ENCODE data around the gene KLK4. TPM values are rescaled to one million over a fixed set of nuclear protein-coding genes. Genes with fewer than 3 reads are reported as not detected.

Gene KLK4
- total RNA-seq, 1 experiment from 2014 or later: 0.84 TPM

DNA sequence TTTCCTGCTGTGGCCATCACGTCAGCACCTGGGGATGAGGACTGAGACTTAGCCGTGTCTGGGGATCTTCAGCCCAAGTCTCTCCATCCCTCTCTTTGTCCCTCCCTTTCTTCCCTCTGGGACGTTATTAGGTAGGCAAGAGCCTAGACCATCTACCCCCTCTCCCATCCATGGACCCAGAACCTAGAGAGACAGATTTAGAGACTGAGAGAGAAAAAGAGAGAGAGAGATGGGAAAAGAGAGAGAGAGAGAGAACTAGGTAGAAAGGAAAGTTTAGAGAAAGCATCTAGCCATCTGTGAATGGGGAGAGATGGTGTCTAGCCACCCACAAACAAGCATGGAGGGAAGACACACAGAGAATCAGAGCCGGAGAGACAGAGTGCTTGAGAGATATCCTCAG, 473 bp downstream of the KLK4 start:
- TF ChIP-seq EZH2 (IDR thresholded peaks at IDR 0.05): no peak
- TF ChIP-seq ZBTB33 (IDR thresholded peaks at IDR 0.05; ENCODE audit: extremely low read depth, insufficient replicate concordance, low read length): no peak
- no peak for TF ChIP-seq SP1 (IDR thresholded peaks at IDR 0.05; ENCODE audit: low read depth)
- no peak for TF ChIP-seq ZNF274 (IDR thresholded peaks at IDR 0.05; ENCODE audit: low read depth, low read length)
- no peak for TF ChIP-seq SIN3A (IDR thresholded peaks at IDR 0.05; ENCODE audit: low read depth)
- no peak for TF ChIP-seq ELF1 (IDR thresholded peaks at IDR 0.05; ENCODE audit: borderline replicate concordance, low read depth)
- TF ChIP-seq, protein P1, sequence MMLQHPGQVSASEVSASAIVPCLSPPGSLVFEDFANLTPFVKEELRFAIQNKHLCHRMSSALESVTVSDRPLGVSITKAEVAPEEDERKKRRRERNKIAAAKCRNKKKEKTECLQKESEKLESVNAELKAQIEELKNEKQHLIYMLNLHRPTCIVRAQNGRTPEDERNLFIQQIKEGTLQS (IDR thresholded peaks at IDR 0.05): no peak
- TF ChIP-seq, protein P2, sequence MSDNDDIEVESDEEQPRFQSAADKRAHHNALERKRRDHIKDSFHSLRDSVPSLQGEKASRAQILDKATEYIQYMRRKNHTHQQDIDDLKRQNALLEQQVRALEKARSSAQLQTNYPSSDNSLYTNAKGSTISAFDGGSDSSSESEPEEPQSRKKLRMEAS (IDR thresholded peaks at IDR 0.05): no peak
- no peak for TF ChIP-seq EZH2phosphoT487 (IDR thresholded peaks at IDR 0.05; ENCODE audit: borderline replicate concordance)
- no peak for TF ChIP-seq CBX3 (IDR thresholded peaks at IDR 0.05; ENCODE audit: low read depth)
- TF ChIP-seq TCF7L2 (IDR thresholded peaks at IDR 0.05; ENCODE audit: borderline replicate concordance, extremely low read depth, insufficient read depth, insufficient read length): no peak
- TF ChIP-seq YY1 (IDR thresholded peaks at IDR 0.05; ENCODE audit: extremely low read depth, insufficient replicate concordance, low read depth, low read length): no peak
- H4K20me1 ChIP-seq (ENCODE audit: insufficient read depth): no peaks in the 10 kb centered on the region
- H3K36me3 ChIP-seq (ENCODE audit: control insufficient read depth in 1 of 2, insufficient read depth in 2 of 2, low read length in 2 of 2): no peaks in the 10 kb centered on the region
- no peak overlapping the region for H2AFZ ChIP-seq (ENCODE audit: low read depth, low read length, poor library complexity, severe bottlenecking)
- peaks cover 9% of the 10 kb centered on the region for H3K27me3 ChIP-seq (ENCODE audit: insufficient read depth, low read length)
- BruUV-seq (replicated peaks): no TSS peak
- H3K4me1 ChIP-seq (ENCODE audit: control insufficient read depth in 1 of 2, insufficient read depth in 2 of 2, low read length in 2 of 2): peaks cover 4 to 26% of the 10 kb centered on the region in 2 experiments; a peak in 3 of 4 replicates
- no peak overlapping the region for H3K9ac ChIP-seq (ENCODE audit: low read length)
- no peak for ATAC-seq
- CTCF ChIA-PET: no interaction called here
- no peak overlapping the region for H3K27ac ChIP-seq (ENCODE audit: low read depth, low read length)
- RAD21 ChIA-PET (ENCODE audit: low non-redundant PET in 1 of 2, low total read pairs in 2 of 2, uncharacterized antibody in 2 of 2, unreplicated experiment in 2 of 2): no interaction called here
- no peaks in the 10 kb centered on the region for H3K9me3 ChIP-seq (ENCODE audit: control insufficient read depth in 1 of 2, insufficient read depth in 1 of 2, low read depth in 1 of 2, low read length in 2 of 2)
- H3K79me2 ChIP-seq (ENCODE audit: insufficient read depth, low read length): no peaks in the 10 kb centered on the region
- no peak for DNase-seq (ENCODE audit: low read depth, low spot score)
- H3K9me2 ChIP-seq (ENCODE audit: insufficient read depth): no peaks in the 10 kb centered on the region
- intact Hi-C loops (cut with micrococcal nuclease): no loop called here
- H3K4me3 ChIP-seq (replicated peaks in 1 of 2; ENCODE audit: low read depth in 1 of 2, low read length in 2 of 2): no peak overlapping the region
- H3K4me2 ChIP-seq (ENCODE audit: low read length): no peak overlapping the region
- POLR2A ChIA-PET: no interaction called here
